Stimulated activated CD4-positive, alpha-beta T cell treated with anti-CD3 and anti-CD28 coated beads, Interleukin-1b, Interleukin-23, amount 100 ng/mL, for 24 hours (primary cell): ENCODE results near the gene SPRED3.

Experiments
- DNase-seq, 4 experiments: peaks; one replicate each; pipeline ENCODE4 v3.0.0-alpha.2; 2020; ENCODE audit warnings: low read depth in 4 of 4, low spot score in 1 of 4

The SPRED3 gene

DNA sequence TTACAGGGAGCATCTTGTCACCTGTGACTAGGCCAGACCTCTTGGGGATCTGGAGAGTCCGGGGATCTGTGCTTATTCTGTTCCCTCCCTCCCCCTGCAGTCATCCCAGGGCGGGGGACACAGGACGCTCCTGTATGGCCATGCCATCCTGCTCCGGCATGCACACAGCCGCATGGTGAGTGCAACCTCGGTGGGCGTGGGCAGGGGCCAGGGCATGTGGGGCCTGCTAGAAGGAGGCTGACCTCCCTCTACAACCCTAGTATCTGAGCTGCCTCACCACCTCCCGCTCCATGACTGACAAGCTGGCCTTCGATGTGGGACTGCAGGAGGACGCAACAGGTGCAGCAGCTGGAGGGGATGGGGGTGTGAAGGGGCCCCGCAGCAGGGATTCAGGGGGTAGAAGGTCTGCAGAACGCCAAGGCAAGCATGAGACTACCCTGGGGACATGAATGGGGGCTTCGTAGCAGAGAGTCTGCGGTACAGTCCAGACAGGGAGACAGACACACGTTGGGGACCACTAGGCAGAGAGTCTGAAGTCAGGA is 55.0 kb downstream of the SPRED3 start:
- DNase-seq = no peak

GRCh38 chr19:38444026-38444425 is 55.5 kb downstream of the SPRED3 start:
- no peak for DNase-seq

GRCh38 chr19:38445362-38445761 is 56.9 kb downstream of the SPRED3 start:
- DNase-seq = no peak

DNA sequence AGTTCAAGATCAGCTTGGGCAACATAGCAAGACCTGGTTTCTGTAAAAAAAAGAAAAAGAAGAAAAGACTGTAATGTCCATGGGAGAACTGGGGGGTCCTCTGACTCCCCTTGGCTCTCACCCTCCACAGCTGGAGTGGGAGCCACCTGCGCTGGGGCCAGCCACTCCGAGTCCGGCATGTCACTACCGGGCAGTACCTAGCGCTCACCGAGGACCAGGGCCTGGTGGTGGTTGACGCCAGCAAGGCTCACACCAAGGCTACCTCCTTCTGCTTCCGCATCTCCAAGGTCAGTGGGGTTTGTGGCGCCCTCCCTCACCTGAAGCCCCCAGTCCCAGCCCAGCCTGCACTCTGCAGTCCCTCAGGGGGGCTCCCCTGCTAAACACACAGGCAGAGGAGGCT is 59.7 kb downstream of the SPRED3 start:
- no peak for DNase-seq
